ENCODE measurements around the gene EEF1A2.

Gene EEF1A2

DNA sequence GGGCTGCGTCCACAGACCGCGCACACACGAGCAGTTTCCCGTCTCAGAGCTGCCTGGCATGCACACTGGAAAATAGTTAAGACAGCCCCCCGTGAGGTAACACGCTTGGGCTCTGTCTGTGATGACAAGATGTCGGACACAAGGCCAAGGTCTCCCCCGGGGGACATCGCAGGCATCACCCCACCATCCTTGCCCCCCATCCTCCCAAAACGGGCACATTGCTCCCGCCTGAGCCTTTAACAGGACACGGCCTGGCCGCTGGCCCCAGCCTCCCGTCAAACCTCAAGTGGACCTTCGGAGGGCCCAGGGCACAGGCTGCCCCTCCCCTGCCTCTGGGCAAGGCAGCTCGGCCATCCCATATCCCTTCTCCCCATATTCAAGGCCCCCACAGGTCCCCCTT lies 32.0 kb downstream of the EEF1A2 start:
- DNase-seq, result no peak

DNA sequence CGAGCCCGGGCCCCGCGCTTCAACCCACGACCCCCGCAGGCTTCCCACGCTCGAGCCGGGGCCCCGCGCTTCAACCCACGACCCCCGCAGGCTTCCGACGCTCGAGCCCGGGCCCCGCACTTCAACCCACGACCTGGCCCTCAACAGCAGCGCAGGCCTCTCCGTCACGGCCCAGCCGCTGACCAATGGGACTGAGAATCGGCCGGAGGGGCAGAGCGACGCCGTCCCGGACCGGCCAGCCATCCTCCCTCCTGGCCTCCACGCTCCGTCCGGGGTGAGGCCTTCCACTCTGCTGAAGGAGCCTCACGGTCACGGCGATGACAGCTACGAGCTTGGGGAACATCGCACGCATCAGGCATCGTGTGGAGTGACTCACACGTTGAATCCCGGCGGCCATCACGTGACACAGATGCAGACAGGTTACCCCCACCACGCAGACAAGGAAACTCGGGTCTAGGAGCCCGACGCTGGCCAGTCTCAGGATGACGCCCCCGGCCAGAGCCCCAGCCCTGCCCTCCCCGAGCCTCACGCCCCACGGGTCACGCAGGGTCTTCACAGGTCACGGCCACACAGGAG lies 32.5 kb downstream of the EEF1A2 start:
- DNase-seq, result no peak

DNA sequence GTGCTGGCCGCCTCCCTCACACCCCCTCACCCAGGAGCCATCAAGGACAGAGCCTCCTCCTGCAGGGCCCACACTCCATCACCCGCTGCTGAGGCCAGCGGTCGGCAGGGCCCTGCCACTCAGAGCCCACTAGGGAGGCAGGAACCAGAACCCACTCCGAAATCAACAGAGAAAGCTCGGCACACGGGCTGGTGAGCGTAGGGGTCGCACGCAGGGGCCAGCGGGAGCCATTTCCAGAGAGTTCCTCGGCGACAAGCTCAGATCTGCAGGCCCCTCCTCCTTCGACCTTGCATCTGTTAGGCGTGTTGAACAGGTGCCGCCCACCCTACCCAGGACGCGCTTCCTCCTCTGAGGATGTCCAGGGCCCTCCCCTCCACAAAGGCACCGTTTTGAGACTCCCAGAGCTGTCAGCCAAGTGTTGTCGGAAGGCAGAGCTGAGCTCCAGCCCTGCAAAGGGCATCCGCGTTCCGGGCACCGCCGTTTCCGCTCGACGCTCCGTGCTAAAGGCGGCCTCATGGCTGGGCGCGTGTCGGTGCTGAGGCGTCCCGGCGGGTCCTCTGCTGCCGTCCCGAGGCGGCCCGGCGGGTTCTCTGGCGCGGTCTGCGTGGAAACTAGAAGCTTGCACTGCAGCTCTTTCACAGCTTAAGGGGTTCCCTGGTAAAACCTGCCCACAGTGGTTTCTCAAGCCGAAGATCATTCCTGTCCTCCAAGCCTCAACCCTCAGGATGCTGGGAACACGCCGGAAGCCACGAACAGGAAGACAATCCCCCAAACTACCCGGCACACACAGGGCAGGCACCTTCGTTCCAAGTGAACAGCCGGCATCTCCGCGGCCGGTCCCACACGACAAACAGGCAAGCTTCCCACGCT lies 33.3 kb downstream of the EEF1A2 start:
- DNase-seq, result no peak

DNA sequence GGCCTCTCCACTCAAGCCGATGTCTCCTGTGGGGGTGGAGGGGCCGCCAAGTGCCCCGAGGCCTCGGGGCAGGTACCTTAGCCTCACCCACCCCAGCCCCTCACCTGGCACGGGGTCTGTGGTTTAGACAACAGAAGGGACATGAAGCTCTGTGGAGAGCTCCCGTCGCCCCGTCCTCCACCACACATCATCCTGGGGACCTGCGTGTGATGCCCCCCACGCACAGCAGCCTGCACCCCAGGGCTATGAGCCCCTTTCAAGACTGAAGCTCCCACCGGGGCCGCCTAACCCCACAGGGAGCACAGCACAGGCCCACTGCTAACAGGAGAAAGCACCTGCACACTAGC lies 34.6 kb downstream of the EEF1A2 start:
- DNase-seq, result no peak

DNA sequence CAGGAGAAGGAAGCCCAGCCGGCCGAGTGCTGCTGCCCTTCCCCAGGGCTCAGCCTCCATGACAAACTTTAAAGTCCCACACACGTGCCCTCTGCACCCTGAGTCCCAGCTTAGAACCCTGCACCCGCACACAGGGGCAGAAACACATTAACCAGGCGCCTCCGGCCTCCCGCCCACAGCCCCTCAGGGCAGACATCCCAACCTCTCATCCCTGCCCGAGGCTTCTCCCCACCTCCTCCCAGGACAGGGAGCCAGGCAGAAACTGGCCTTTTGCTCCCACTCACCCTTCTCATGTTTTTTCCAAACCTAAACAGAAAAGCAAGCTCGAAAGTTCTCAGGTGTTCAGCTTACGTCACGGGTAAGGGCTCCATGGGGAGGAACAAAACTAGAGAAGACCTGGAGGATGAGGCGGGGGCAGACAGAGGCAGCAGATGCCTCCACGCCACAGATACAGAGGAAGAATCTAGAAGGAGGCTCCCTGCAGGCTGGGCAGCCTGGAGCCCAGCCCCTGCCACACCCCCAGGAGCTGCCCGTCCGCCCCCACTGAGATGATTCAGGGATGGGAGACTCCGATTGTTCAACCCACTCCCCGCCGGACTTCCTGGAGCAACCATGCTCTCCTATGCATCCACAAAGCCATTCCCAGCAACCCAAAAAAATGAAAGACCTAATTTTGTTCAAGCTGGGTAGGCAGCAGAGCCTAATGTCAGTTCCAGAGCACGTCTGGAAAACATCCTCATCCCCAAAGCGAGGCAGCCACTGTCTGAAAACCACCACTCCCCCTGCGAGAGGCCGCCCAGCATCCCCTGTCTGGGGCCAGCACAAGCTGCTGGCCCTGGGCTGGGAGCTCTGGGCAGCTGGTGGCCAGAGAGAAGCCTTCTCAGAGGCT lies 35.2 kb downstream of the EEF1A2 start:
- no peak for DNase-seq

DNA sequence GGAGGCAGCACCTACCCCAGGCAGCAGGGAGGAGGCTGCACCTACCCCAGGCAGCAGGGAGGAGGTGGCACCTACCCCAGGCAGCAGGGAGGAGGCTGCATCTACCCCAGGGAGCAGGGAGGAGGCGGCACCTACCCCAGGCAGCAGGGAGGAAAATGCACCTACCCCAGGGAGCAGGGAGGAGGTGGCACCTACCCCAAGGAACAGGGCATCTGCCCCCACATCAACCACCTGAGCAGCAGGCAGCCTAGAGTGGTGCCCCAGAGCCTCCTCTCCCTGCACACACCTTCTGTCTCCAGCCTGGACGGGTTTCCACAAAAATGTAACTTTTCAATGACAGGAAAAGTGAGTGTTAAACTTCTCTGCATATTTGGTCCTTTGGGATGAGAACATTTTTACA lies 36.6 kb downstream of the EEF1A2 start:
- DNase-seq, result no peak

DNA sequence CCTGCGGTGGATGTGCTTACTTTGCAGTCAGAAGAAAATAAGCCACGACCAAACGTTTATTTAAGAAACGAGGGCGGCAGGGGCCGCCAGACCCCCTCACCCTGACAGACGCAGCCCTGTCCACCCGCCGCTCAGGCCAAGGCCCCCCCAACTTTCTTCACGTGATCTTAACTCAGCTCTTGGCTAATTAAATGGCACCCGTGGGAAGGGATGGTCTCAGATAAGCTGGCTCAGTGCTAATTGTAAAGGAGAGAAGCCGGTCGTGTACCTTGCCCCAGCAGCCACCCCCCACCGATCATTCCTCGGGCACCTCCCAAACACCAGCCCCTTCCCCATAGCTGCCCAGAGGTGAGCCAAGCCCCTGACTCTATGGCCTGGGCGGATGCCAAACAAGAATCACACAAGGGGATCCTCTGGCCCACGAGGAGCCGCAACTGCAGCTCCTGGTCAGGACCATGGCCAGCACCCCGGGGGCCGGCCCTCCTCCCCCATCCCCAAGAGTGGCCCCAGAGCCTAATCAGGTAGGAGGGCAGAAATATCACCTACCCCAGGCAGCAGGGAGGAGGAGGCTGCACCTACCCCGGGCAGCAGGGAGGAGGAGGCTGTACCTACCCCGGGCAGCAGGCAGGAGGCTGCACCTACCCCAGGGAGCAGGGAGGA lies 37.6 kb downstream of the EEF1A2 start:
- DNase-seq, result no peak

GRCh38 chr20:63459070-63459380 lies 39.9 kb downstream of the EEF1A2 start:
- DNase-seq, result no peak

- no peak for DNase-seq
Measured at GRCh38 chr20:63458170-63459069, 40.5 kb downstream of the EEF1A2 start.

GRCh38 chr20:63457737-63458136 lies 41.1 kb downstream of the EEF1A2 start:
- DNase-seq, result no peak

- DNase-seq, result no peak
Measured at GRCh38 chr20:63456429-63457284, 42.2 kb downstream of the EEF1A2 start.

DNA sequence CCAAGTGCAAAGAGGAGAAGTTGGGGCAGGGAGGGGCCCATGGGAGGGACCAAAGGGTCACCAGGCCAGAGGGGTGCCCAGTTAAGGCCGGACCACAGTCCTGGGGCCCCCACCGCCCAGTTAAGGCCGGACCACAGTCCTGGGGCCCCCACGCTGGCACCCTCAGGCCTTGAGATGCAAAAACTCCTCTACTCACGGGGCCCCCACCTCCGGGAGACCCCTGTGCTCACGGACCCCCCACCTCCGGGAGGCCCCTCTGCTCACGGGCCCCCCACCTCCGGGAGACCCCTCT lies 43.4 kb downstream of the EEF1A2 start:
- no peak for DNase-seq

DNA sequence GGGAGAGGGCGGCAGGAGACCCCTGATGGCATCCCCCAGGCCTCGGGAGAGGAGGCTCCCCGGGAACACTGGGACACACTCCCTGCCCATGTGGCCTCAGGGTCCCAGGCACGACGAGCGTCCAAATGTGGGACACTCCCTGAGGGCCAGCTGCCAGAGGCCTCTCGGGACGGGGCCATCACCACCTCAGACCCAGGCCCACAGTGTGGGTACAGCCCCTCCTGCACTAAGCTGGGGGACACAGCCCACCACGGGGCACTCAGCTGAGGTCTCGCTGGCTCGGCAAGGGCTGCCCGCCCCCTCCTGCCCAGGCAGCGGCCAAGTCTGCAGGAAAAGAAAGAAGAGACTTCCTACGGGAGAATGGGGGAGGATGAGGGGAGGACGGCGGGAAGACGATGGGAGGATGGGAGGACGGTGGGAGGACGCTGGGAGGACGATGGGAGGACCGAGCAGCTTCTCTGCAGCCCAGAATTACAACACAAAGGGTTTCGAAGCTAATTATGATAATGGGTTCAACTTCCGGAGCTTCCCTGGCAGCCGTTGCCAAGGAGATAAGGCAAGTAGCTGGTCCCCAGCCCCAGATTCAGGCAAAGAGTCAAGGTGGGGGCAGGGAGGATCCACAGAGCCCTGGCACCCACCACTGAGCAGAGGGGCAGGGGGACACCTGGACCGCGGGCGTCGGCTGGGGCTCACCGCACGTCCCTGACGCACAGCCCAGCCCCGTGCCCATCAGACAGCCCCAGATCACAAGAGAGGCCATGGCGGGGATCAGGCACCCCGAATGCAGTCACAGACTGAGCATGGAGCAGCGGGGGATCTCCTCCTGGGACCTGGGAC lies 43.9 kb downstream of the EEF1A2 start:
- no peak for DNase-seq

GRCh38 chr20:63452821-63453523 lies 45.9 kb downstream of the EEF1A2 start:
- no peak for DNase-seq

GRCh38 chr20:63452341-63452740 lies 46.5 kb downstream of the EEF1A2 start:
- DNase-seq, result no peak

GRCh38 chr20:63451821-63452220 lies 47.1 kb downstream of the EEF1A2 start:
- no peak for DNase-seq

GRCh38 chr20:63449796-63450730 lies 48.8 kb downstream of the EEF1A2 start:
- no peak for DNase-seq

GRCh38 chr20:63449025-63449424 lies 49.9 kb downstream of the EEF1A2 start:
- DNase-seq, result no peak

GRCh38 chr20:63448031-63448430 lies 50.9 kb downstream of the EEF1A2 start:
- no peak for DNase-seq

All from CD4-positive, alpha-beta T cell treated with Interferon alpha-2 for 1 hour (primary cell).